HepG2 (cell line): ENCODE measurements around the gene ZBTB2. TPM values are rescaled to one million over a fixed set of nuclear protein-coding genes. Genes with fewer than 3 reads are reported as not detected.

Experiments used
- ATAC-seq: fragments of 200-7000 bp; cut with Tn5 transposase; 3 replicates; pipeline ENCODE4 v1.9.1; 2020; ENCODE audit warnings: mild to moderate bottlenecking, moderate library complexity
- BruUV-seq: library from RNA; stranded (reverse); fragments of 400-500 nt; replicated peaks from 2 replicates; lab custom pipeline; 2021; lab: Mats Ljungman, UMichigan
- CTCF ChIA-PET: fragments of 300-600 bp; formaldehyde crosslinking; extraction: SDS; loops from one replicate; lab custom pipeline; 2021; ENCODE audit warnings: low total read pairs, inconsistent platforms, low intra/inter-chr PET ratio; lab: Yijun Ruan, JAX
- POLR2A ChIA-PET: fragments of 350-600 bp; sonication (Branson Sonifier 250); formaldehyde crosslinking; loops from one replicate; lab custom pipeline; 2020; ENCODE audit warnings: antibody characterized with exemption, inconsistent platforms; lab: Yijun Ruan, JAX
- DNase-seq: peaks from one replicate; pipeline ENCODE4 v3.0.0-alpha.2; 2015; ENCODE audit warnings: low spot score
- FAIRE-seq: peaks from 3 replicates; lab custom pipeline; 2011; peaks lifted over from hg19 to GRCh38; lab: Jason Lieb, UNC
- H2AFZ ChIP-seq: one replicate; pipeline ENCODE4 v1.6.1; 2011; ENCODE audit warnings: low read length, inconsistent platforms
- H3K27ac ChIP-seq: fragments of 300-600 bp; 3 replicates; pipeline ENCODE4 v1.8.0; 2011; ENCODE audit warnings: mixed run types, mild to moderate bottlenecking, mixed read lengths, low read length, inconsistent platforms; ENCODE audit not compliant: insufficient read depth; ENCODE audit errors: extremely low read length
- H3K27me3 ChIP-seq, 2 experiments: fragments of 200-600 bp in 1 of 2; 2 replicates in 1 of 2; 3 replicates in 1 of 2; pipeline versions ENCODE4 v1.6.0 to v1.8.0; 2011; ENCODE audit warnings: low read length in 2 of 2, mild to moderate bottlenecking in 2 of 2, moderate library complexity in 2 of 2, inconsistent platforms in 1 of 2; ENCODE audit not compliant: insufficient read depth in 2 of 2, control insufficient read depth in 1 of 2
- H3K36me3 ChIP-seq, 2 experiments: fragments of 200-600 bp in 1 of 2; replicated peaks in 1 of 2; 2 replicates in 1 of 2; 3 replicates in 1 of 2; pipeline versions ENCODE4 v1.5.1 to v1.8.0; 2011; ENCODE audit warnings: low read length in 2 of 2, inconsistent platforms in 1 of 2; ENCODE audit not compliant: insufficient read depth in 2 of 2, control insufficient read depth in 1 of 2
- H3K4me1 ChIP-seq: 2 replicates; pipeline ENCODE4 v1.5.1; 2012; ENCODE audit warnings: low read length, inconsistent platforms; ENCODE audit not compliant: insufficient read depth
- H3K4me2 ChIP-seq: 2 replicates; pipeline ENCODE4 v1.6.0; 2011; ENCODE audit warnings: low read depth, low read length, inconsistent platforms
- H3K4me3 ChIP-seq, 3 experiments: fragments of 200-600 bp in 1 of 3; sonication (generic), shearing (Covaris generic) in 1 of 3; replicated peaks in 1 of 3; 2 replicates each; pipeline ENCODE4 v1.5.1; 2011 to 2016; ENCODE audit warnings: low read length in 3 of 3, inconsistent platforms in 2 of 3, low read depth in 2 of 3, mild to moderate bottlenecking in 2 of 3, control low read depth in 1 of 3, mixed read lengths in 1 of 3; ENCODE audit not compliant: insufficient read depth in 1 of 3
- H3K79me2 ChIP-seq: one replicate; pipeline ENCODE4 v1.6.1; 2011; ENCODE audit warnings: low read length, inconsistent platforms; ENCODE audit not compliant: insufficient read depth
- H3K9ac ChIP-seq: 2 replicates; pipeline ENCODE4 v1.6.0; 2011; ENCODE audit warnings: mild to moderate bottlenecking, low read depth, low read length, inconsistent platforms; ENCODE audit not compliant: insufficient read depth
- H3K9me3 ChIP-seq: 2 replicates; pipeline ENCODE4 v1.5.1; 2012; ENCODE audit warnings: mild to moderate bottlenecking, low read length
- H4K20me1 ChIP-seq: 2 replicates; pipeline ENCODE4 v1.6.0; 2011; ENCODE audit warnings: inconsistent platforms, mild to moderate bottlenecking, low read length, moderate library complexity; ENCODE audit not compliant: insufficient read depth
- ASH2L ChIP-seq: fragments of 300-600, 200-600 bp; sonication (generic); IDR thresholded peaks from 2 replicates; pipeline ENCODE4 v1.7.0; 2017; ENCODE audit warnings: low read depth, mild to moderate bottlenecking, moderate library complexity, mixed read lengths, low read length; ENCODE audit not compliant: insufficient read length
- GTF2F1 ChIP-seq: fragments of 150-350 bp; IDR thresholded peaks from 2 replicates; pipeline ENCODE4 v1.6.1; 2014; ENCODE audit warnings: low read length
- HNRNPLL ChIP-seq: fragments of 200-400 bp; formaldehyde crosslinking; IDR thresholded peaks from 2 replicates; pipeline ENCODE4 v1.6.1; 2017; ENCODE audit warnings: mild to moderate bottlenecking, low read depth, low read length; ENCODE audit not compliant: poor library complexity, severe bottlenecking
- KLF13 ChIP-seq: sonication (generic); formaldehyde crosslinking; IDR thresholded peaks from 2 replicates; pipeline ENCODE4 v1.4.0; 2020; ENCODE audit warnings: mild to moderate bottlenecking, missing genetic modification reagents
- KLF16 ChIP-seq, 2 experiments: sonication (generic) in 1 of 2; formaldehyde crosslinking in 1 of 2; IDR thresholded peaks; 2 replicates each; pipeline versions ENCODE4 v1.6.1 to v1.8.0; 2016 to 2023; ENCODE audit warnings: missing genetic modification reagents in 2 of 2, missing compliant biosample characterization in 1 of 2
- PLRG1 ChIP-seq: fragments of 450-650 bp; conservative IDR thresholded peaks from 2 replicates; pipeline ENCODE4 v1.6.1; 2016
- RBFOX2 ChIP-seq: fragments of 200-400 bp; formaldehyde crosslinking; IDR thresholded peaks from 2 replicates; pipeline ENCODE4 v1.6.1; 2017; ENCODE audit warnings: low read depth, mild to moderate bottlenecking, low read length
- RFX5 ChIP-seq: IDR thresholded peaks from 2 replicates; pipeline ENCODE4 v1.6.1; 2011; ENCODE audit warnings: low read depth, low read length, improper control_type of control experiment
- STAT6 ChIP-seq: sonication (generic); formaldehyde crosslinking; IDR thresholded peaks from 2 replicates; pipeline ENCODE4 v1.4.0; 2020; ENCODE audit warnings: missing genetic modification reagents, mild to moderate bottlenecking, borderline replicate concordance
- TCF12 ChIP-seq, 2 experiments: fragments of 450-650 bp in 1 of 2; sonication (generic) in 1 of 2; formaldehyde crosslinking in 1 of 2; IDR thresholded peaks; 2 replicates each; pipeline versions ENCODE4 v1.6.1 to v1.8.0; 2017 to 2022; ENCODE audit warnings: antibody characterized with exemption in 1 of 2, mild to moderate bottlenecking in 1 of 2, missing genetic modification reagents in 1 of 2, moderate library complexity in 1 of 2
- TCF7L2 ChIP-seq: IDR thresholded peaks from 2 replicates; pipeline ENCODE4 v1.6.1; 2011; ENCODE audit warnings: mild to moderate bottlenecking, low read depth, low read length, moderate library complexity
- ZFP41 ChIP-seq: sonication (generic); formaldehyde crosslinking; IDR thresholded peaks from 2 replicates; pipeline ENCODE4 v1.4.0; 2020; ENCODE audit warnings: mild to moderate bottlenecking, missing genetic modification reagents, borderline replicate concordance
- ZHX1 ChIP-seq: sonication (generic); formaldehyde crosslinking; IDR thresholded peaks from 2 replicates; pipeline ENCODE4 v1.8.1; 2022; ENCODE audit warnings: low read depth, mild to moderate bottlenecking, missing genetic modification reagents
- ZKSCAN8 ChIP-seq: IDR thresholded peaks from 2 replicates; pipeline ENCODE4 v1.6.1; 2016; ENCODE audit warnings: borderline replicate concordance, missing genetic modification reagents, missing compliant biosample characterization
- ZNF33B ChIP-seq: sonication (generic); formaldehyde crosslinking; IDR thresholded peaks from 2 replicates; pipeline ENCODE4 v1.5.1; 2020; ENCODE audit warnings: mild to moderate bottlenecking, missing genetic modification reagents
- ZNF749 ChIP-seq: sonication (generic); formaldehyde crosslinking; IDR thresholded peaks from 2 replicates; pipeline ENCODE4 v1.8.0; 2022; ENCODE audit warnings: mild to moderate bottlenecking, missing genetic modification reagents, moderate library complexity, borderline replicate concordance
- WGBS: methylation state at CpG from one replicate; pipeline ENCODE4 v1.1.6; 2017; ENCODE audit warnings: low lambda C conversion rate; 5-methylcytosine and 5-hydroxymethylcytosine counted together
- in situ Hi-C: cut with HindIII; loops from 2 replicates; pipeline ENCODE4 v1.10.0; 2017; ENCODE audit warnings: low pct_unique_long_range_greater_than_20kb; ENCODE audit not compliant: extremely low pct_ligation_motif_present
- intact Hi-C: fragments of 100-400 bp; cut with micrococcal nuclease; formaldehyde crosslinking; loops from one replicate; pipeline ENCODE4 v1.10.0; 2022; ENCODE audit not compliant: unreplicated experiment
- polyA plus RNA-seq, 8 experiments: library from polyadenylated mRNA; depleted of rRNA in 3 of 8; stranded (reverse) in 7 of 8; unstranded in 1 of 8; fragments of >200 nt; fragmentation: Illumina TruSeq in 4 of 8; extraction: Trizol in 4 of 8; gene quantifications; 2 replicates each; pipeline versions ENCODE4 v1.2.1 to v1.2.3, GENCODE V29; 2011 to 2016; ENCODE audit warnings: low read depth in 4 of 8, missing spikeins in 1 of 8, mixed read lengths in 1 of 8; ENCODE audit not compliant: insufficient read depth in 1 of 8
- total RNA-seq, 5 experiments: library from RNA; depleted of rRNA; stranded (reverse); fragments of >200 nt; fragmentation: Illumina TruSeq; extraction: Trizol; gene quantifications; 2 replicates each; pipeline ENCODE4 v1.2.3, GENCODE V29; 2016; ENCODE audit warnings: low read depth in 1 of 5

The ZBTB2 gene
- total and polyA plus RNA-seq, 2 of the 13 experiments (the other 11 are each of a cell fraction or from before 2014, with no cell fraction given), result 15.4 to 22.8 TPM

GRCh38 chr6:151326116-151326825 lies 65.1 kb downstream of the ZBTB2 start:
- FAIRE-seq (no peak), ATAC-seq (peak; percentile 14), DNase-seq (no peak)
- H3K27ac ChIP-seq, result no peak overlapping the region
- peak overlapping the region; percentile 62 for H2AFZ ChIP-seq
- H3K27me3 ChIP-seq, result no peaks in the 10 kb centered on the region
- H3K4me3 ChIP-seq, result peak overlapping the region; percentile 59 to 81 (median 70)
- peaks cover 45% of the 10 kb centered on the region for H3K4me1 ChIP-seq
- ChIA-PET POLR2A (interaction anchor here (1.1 to 3.1 kb wide), 5 partner anchors 9 to 434 kb away, joined by 3 to 17 read pairs (median 6); no protein-coding TSS in a partner anchor), CTCF (interaction anchor here (0.5 to 5.5 kb wide), 3 partner anchors 8 to 813 kb away, joined by 3 to 67 read pairs (median 3); no protein-coding TSS in a partner anchor)
- BruUV-seq, result TSS peak; percentile 70
- no peaks in the 10 kb centered on the region for H3K79me2 ChIP-seq
- no peaks in the 10 kb centered on the region for H3K9me3 ChIP-seq
- intact Hi-C loops, result loop anchor here (10.0 kb wide), 2 partner anchors 121 to 201 kb away; no protein-coding TSS in a partner anchor
- H3K9ac ChIP-seq, result peak overlapping the region; percentile 65
- peak overlapping the region; percentile 84 for H3K4me2 ChIP-seq
- H4K20me1 ChIP-seq, result no peaks in the 10 kb centered on the region
- H3K36me3 ChIP-seq, result no peaks in the 10 kb centered on the region
- in situ Hi-C loops, result loop anchor here (5.0 to 25.0 kb wide), 3 partner anchors 314 to 914 kb away; no protein-coding TSS in a partner anchor
- WGBS, result 47% methylated on average over 8 of the region's 8 CpGs
- TF ChIP-seq ZNF33B (CRISPR knock-in tag), result peak; percentile 1; the same call in 1 of the 2 replicates
- no peak for TF ChIP-seq ZFP41 (CRISPR knock-in tag)
- TF ChIP-seq ZKSCAN8 (CRISPR knock-in tag), result 0 out of 2 replicates have a peak, but pooled peaks have one; percentile 0
- peak; percentile 7 for TF ChIP-seq ASH2L
- no peak for TF ChIP-seq TCF7L2
- no peak for TF ChIP-seq TCF12 (IDR thresholded peaks at IDR 0.05)
- no peak for TF ChIP-seq TCF12 (CRISPR knock-in tag; IDR thresholded peaks at IDR 0.05)
- no peak for TF ChIP-seq ZHX1 (CRISPR knock-in tag)
- TF ChIP-seq PLRG1, result no peak
- no peak for TF ChIP-seq KLF13
- TF ChIP-seq RBFOX2, result 0 out of 2 replicates have a peak, but pooled peaks have one; percentile 14
- no peak for TF ChIP-seq KLF16 (CRISPR knock-in tag; IDR thresholded peaks at IDR 0.05)
- no peak for TF ChIP-seq STAT6 (CRISPR knock-in tag)
- TF ChIP-seq ZNF749 (CRISPR knock-in tag), result no peak
- no peak for TF ChIP-seq GTF2F1
- no peak for TF ChIP-seq RFX5
- no peak for TF ChIP-seq HNRNPLL
